ENCODE results near the gene HOXB6.

DNA sequence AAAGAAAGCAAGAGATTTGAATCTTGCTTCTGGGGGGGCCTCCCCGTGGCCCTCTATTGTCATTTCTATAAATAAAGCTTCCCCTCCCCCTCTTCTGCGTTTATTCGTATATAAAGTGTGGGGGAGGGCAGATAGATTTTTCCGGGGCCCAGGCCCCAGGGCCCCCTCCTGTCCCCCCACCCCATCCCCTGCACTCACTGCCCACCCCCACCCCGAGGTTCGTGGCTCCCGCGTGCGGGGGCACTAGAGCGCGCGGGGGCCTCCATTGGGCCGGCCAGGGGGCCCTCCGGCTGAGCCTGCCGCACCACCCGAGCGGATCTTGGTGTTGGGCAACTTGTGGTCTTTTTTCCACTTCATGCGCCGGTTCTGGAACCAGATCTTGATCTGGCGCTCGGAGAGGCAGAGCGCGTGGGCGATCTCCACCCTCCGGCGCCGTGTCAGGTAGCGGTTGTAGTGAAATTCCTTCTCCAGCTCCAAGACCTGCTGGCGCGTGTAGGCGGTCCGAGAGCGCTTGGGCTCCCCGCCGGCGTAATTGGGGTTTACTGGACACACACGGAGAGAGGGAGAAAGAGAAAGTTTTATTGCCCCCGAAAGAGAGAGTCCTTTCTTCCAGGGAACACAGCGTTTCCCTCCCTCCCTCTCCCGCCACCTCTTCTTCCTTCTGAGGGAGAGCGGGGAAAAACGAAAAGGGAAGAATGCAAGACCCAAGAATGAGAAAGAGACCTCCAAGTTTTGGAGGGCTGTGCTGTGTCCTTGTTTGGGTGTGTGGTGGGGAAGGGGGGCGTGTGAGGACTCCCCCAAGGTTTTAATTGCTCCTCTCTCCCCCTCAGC is 28.1 kb downstream of the HOXB6 start:
- TF ChIP-seq, protein P1, sequence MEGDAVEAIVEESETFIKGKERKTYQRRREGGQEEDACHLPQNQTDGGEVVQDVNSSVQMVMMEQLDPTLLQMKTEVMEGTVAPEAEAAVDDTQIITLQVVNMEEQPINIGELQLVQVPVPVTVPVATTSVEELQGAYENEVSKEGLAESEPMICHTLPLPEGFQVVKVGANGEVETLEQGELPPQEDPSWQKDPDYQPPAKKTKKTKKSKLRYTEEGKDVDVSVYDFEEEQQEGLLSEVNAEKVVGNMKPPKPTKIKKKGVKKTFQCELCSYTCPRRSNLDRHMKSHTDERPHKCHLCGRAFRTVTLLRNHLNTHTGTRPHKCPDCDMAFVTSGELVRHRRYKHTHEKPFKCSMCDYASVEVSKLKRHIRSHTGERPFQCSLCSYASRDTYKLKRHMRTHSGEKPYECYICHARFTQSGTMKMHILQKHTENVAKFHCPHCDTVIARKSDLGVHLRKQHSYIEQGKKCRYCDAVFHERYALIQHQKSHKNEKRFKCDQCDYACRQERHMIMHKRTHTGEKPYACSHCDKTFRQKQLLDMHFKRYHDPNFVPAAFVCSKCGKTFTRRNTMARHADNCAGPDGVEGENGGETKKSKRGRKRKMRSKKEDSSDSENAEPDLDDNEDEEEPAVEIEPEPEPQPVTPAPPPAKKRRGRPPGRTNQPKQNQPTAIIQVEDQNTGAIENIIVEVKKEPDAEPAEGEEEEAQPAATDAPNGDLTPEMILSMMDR (IDR thresholded peaks at IDR 0.05) = no peak
- TF ChIP-seq POLR2A (IDR thresholded peaks at IDR 0.05) = no peak

All from testis (tissue), 2 donors.